Glutamatergic neuron (in vitro differentiated cells): Measurements from ENCODE around the gene CCT5. TPM values are rescaled to one million over a fixed set of nuclear protein-coding genes. Genes with fewer than 3 reads are reported as not detected.

Experiments
- DNase-seq: peaks from one replicate; pipeline ENCODE4 v3.0.0; 2022
- H3K27ac Mint-ChIP-seq: one replicate; pipeline ENCODE4 v1.8.0; 2020; ENCODE audit warnings: mild to moderate bottlenecking, mixed read lengths, inconsistent platforms; ENCODE audit not compliant: unreplicated experiment
- H3K27me3 Mint-ChIP-seq: one replicate; pipeline ENCODE4 v1.8.0; 2020; ENCODE audit warnings: mild to moderate bottlenecking, moderate library complexity, mixed read lengths, inconsistent platforms; ENCODE audit not compliant: unreplicated experiment
- H3K36me3 Mint-ChIP-seq: one replicate; pipeline ENCODE4 v1.8.0; 2020; ENCODE audit warnings: mild to moderate bottlenecking, mixed read lengths, inconsistent platforms; ENCODE audit not compliant: unreplicated experiment
- H3K4me1 Mint-ChIP-seq: one replicate; pipeline ENCODE4 v1.8.0; 2020; ENCODE audit warnings: mild to moderate bottlenecking, low read depth, mixed read lengths, inconsistent platforms; ENCODE audit not compliant: unreplicated experiment
- H3K4me3 Mint-ChIP-seq: one replicate; pipeline ENCODE4 v1.8.0; 2020; ENCODE audit warnings: mild to moderate bottlenecking, mixed read lengths, inconsistent platforms; ENCODE audit not compliant: unreplicated experiment
- H3K9me3 Mint-ChIP-seq: one replicate; pipeline ENCODE4 v1.8.0; 2020; ENCODE audit warnings: mild to moderate bottlenecking, moderate library complexity, mixed read lengths, inconsistent platforms; ENCODE audit not compliant: unreplicated experiment
- total RNA-seq: library from RNA; stranded (reverse); fragmentation: NEBNext Ultra II Directional; extraction: Animal tissue kit (Norgen Biotek cat#: 25700); gene quantifications from one replicate; pipeline ENCODE4 v1.2.1, GENCODE V29; 2021; ENCODE audit not compliant: unreplicated experiment
- TF ChIP-seq, protein P1 (sequence below): fragments of 200-600 bp; sonication (generic); IDR thresholded peaks from one replicate; pipeline ENCODE4 v1.5.0; 2021; ENCODE audit not compliant: partially characterized antibody, unreplicated experiment

Gene CCT5
- total RNA-seq, 1 donor from 2014 or later, result 284 TPM

DNA sequence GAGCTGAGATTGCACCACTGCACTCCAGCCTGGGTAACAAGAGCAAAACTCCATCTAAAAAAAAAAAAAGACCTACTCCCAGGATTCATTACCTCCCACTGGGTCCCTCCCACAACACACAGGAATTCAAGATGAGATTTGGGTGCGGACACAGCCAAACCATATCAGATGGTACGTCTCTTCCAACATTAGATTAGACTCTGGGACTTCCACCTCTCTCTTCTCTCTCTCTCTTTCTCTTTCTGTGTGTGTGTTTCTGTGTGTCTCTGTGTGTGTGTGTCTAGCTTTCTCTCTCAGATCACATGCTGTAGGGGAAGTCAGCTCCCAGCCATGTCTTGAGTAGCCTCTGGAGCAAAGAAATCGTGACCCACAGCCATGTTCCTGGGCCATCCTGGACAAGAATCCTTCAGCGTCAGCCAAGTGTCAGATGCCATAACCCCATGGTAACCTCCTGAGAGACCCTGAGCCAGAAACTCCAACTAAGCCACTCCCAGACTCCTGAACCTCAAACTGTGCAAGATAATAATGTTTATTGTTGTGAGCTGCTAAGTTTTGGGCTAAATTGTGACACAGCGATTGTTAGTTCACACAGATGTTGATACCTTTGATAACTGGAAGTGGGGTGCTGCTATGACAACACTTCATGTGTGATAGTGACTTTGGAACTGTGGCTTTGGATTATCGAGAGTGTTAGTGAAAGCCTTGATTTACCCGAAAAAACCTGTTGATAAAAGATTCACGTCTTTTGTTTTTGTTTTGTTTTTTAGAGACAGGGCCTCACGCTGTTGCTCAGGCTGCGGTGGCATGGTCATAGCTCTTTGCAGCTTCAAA is 61.7 kb downstream of the CCT5 start:
- TF ChIP-seq, protein P1, sequence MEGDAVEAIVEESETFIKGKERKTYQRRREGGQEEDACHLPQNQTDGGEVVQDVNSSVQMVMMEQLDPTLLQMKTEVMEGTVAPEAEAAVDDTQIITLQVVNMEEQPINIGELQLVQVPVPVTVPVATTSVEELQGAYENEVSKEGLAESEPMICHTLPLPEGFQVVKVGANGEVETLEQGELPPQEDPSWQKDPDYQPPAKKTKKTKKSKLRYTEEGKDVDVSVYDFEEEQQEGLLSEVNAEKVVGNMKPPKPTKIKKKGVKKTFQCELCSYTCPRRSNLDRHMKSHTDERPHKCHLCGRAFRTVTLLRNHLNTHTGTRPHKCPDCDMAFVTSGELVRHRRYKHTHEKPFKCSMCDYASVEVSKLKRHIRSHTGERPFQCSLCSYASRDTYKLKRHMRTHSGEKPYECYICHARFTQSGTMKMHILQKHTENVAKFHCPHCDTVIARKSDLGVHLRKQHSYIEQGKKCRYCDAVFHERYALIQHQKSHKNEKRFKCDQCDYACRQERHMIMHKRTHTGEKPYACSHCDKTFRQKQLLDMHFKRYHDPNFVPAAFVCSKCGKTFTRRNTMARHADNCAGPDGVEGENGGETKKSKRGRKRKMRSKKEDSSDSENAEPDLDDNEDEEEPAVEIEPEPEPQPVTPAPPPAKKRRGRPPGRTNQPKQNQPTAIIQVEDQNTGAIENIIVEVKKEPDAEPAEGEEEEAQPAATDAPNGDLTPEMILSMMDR, result no peak
- Mint-ChIP-seq H3K36me3 (peaks cover 5% of the 10 kb centered on the region), H3K27ac (no peak overlapping the region), H3K27me3 (peaks cover 7% of the 10 kb centered on the region), H3K9me3 (peaks cover 5% of the 10 kb centered on the region), H3K4me1 (peaks cover 6% of the 10 kb centered on the region), H3K4me3 (no peak overlapping the region)
- no peak for DNase-seq

DNA sequence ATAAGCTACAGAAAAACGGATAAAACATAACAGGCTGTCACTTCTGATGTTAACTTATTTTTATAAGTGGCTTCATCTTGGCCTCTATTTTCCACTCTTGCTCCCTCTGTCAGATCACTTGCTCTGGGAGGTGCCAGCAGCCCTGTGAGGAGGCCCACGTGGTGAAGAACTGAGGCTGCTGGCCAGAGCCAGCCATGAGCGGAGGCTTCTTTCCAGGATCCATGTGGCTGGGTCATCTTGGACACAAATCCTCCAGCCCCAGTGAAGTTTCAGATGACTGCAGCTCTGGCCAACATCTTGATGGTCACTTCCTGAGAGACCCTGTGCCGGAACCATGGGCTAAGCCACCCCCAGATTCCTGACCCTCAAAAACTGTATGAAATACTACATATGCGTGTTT is 65.1 kb downstream of the CCT5 start:
- Mint-ChIP-seq H3K27me3 (no peaks in the 10 kb centered on the region), H3K27ac (no peak overlapping the region), H3K36me3 (peaks cover 5% of the 10 kb centered on the region), H3K4me1 (no peaks in the 10 kb centered on the region), H3K9me3 (no peaks in the 10 kb centered on the region), H3K4me3 (no peak overlapping the region)
- TF ChIP-seq, protein P1, result no peak
- no peak for DNase-seq

Other genes with a start within 250 kb of the CCT5 start
- gene ATPSCKMT, start 392 bp upstream of the CCT5 start, total RNA-seq, result 17.8 TPM
- 2.2 TPM for gene CMBL, start 57.6 kb downstream of the CCT5 start, total RNA-seq
- gene MARCHF6, start 103.4 kb downstream of the CCT5 start, total RNA-seq, result 245 TPM
- gene ROPN1L, start 191.6 kb downstream of the CCT5 start, total RNA-seq, result not detected